ENCODE data around the gene TOLLIP.
"Not testable (repeated sequence)": the region's sequence is repeated elsewhere in the genome, so short reads cannot be mapped to it uniquely, and the experiment has no call there.

The TOLLIP gene

GRCh38 chr11:1279674-1280055 lies 29.8 kb downstream of the TOLLIP start:
- DNase-seq = no peak

- DNase-seq = no peak
Observed at GRCh38 chr11:1278766-1279673, 30.4 kb downstream of the TOLLIP start.

- no peak for DNase-seq
Observed at GRCh38 chr11:1277936-1278512, 31.4 kb downstream of the TOLLIP start.

DNA sequence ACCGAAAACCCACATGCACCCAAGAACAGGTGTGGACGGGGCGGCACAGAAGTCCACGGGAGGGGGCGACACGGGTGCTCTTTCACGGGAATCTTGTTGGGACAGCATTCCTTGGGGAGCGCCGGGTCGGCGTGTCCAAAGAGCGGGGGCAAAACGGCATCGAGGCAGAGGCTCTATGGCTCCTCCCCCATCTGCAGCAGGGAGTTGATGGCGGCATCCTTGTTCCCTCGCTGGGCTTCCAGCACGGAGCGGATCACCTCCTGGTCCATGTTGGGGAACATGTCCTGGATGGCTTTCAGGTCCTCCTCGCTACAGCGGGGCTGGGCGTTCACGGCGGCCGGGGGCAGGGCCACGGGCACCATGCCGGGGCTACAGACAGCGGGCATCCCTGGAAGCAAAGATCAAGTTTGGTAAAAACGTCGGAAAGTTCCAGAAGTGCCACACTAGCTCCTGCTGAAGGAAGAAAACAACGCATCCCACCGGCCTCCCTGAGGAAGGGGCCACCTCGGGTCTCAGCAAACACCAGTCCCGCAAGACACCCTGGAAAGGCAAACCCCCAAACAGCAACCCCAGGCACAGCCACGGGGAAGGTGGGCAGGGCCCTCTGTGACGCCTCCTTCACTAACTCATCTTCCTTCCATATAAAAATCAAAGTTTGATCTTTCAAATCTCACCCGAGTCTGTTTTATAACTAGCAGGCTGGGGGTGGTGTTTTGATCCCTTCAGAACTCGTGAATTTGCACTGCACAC lies 32.4 kb downstream of the TOLLIP start:
- no peak for DNase-seq

DNA sequence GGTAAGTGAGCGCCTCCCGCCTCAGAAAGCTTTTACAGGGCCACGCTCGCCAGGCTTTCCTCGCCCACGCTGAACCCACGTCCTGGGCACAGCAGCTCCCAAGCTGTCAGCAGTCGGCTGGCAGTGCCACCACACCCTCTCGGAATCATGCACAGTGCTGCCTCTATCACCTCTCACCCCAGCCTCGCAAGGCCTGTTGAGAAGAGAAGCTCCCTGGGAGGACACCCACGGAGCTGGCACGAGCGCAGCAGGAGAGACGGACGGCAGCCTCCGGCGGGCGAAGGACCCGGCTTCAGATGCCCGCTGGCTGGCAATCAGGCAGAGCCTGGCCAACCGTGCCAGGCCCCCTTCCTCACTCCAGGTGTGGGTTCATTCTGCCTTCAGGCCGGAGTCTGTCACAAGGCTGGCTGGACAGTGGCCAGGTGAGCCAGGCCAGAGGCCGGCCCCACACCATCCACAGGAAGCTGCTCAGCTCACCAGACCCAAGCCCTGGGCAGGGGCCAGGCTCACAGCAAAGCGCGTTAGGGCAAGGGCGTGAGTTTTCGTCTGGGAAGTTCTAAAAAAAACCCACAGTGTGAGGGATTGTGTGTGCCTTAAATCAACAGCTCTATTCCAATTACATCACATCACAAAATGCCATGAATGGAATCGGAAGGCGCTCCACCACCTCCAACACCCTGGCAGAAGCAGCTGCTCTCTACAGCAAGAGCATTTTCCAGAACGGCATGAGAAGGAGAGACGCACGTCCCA lies 33.2 kb downstream of the TOLLIP start:
- DNase-seq = no peak

DNA sequence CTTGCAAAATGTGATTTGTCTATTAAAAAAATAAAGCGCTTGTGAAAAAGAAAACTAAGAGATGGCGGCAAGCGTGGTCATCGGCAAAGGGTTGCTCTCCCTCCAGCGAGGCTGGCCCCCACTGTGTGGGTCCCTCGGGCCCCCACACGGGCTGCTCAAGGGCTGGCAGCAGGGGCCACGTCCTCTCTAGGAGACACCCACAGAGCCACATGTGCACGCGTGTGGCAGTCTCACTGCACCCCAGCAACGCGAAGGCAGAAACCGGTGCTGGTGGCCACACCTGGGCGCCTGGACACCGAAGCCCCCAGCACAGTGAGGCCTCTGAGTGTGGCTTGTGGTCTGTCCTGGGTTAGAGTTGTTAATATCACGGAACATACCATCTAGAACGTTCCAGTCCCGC lies 34.4 kb downstream of the TOLLIP start:
- no peak for DNase-seq

DNA sequence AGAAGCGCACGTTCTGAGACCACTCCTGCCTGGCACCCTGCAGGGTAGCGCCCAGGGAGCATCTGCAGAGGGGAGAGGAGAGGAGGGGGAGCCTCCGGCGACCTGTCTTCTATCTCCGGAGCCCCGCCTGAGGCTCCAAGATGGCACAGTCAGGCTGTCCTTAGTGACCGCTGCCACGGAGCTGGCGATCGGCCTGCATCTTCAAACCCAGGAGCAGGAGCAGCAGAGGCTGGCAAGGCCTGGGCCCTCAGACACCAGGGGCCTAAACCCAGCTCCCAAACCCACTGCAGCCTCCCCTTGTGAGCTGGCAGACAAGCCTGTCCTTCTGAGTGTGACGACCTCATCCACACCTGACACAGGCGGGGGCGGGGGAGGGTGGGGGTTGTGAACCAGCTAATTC lies 34.9 kb downstream of the TOLLIP start:
- no peak for DNase-seq

GRCh38 chr11:1272531-1272930 lies 36.9 kb downstream of the TOLLIP start:
- DNase-seq = no peak

- no peak for DNase-seq
Observed at GRCh38 chr11:1271927-1272326, 37.5 kb downstream of the TOLLIP start.

GRCh38 chr11:1271406-1271805 lies 38.0 kb downstream of the TOLLIP start:
- DNase-seq = no peak

DNA sequence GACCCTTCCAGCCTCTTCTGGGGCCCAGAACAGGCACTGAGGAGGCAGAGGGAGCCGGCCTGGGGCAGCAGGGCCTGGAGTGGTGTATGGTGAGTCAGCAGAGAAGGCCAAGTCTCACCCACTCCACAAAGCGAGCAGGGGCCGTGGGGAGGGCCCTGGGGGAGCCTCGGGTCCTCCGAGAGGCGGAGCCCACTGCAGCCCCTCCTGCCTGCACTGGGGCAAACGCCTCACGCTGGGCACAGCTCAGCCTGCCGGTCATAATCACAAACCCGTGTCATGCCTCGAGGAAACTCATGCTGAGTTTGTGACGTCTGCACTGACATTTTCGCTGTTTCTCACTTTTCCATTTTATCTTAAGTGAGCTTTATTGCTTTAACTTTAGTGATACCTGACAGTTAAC lies 38.4 kb downstream of the TOLLIP start:
- DNase-seq = no peak

- no peak for DNase-seq
Observed at GRCh38 chr11:1270476-1270875, 39.0 kb downstream of the TOLLIP start.

GRCh38 chr11:1269957-1270356 lies 39.5 kb downstream of the TOLLIP start:
- DNase-seq = no peak

DNA sequence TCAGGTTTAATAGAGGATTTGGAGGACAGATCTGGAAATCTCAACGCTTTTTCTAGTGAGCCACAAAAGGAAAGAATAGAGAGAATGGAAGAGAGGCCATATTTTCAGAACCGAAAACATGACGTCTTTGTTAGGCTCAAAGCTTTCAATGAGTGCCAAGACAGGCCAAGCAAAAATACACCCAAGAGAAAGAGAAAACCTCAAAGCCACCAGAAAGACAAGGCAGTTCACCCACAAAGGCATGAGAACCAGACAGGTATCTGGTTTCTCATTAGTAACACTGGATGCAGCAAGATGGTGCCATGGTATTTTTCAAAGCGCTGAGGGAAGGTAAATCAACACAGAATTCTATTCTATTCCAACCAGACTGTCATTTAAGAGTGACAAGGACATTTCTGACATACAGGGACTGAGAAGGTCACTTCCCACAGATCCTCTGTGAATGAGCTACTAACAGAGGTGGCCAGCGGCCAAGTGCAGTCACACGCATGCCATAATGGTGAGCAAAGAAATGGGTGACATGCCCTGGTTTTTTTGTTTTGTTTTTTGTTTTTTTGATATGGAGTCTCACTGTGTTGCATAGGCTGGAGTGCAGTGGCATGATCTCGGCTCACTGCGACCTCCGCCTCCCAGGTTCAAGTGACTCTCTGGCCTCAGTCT lies 41.9 kb downstream of the TOLLIP start:
- no peak for DNase-seq

GRCh38 chr11:1266976-1267375 lies 42.5 kb downstream of the TOLLIP start:
- not testable (repeated sequence) for DNase-seq

DNA sequence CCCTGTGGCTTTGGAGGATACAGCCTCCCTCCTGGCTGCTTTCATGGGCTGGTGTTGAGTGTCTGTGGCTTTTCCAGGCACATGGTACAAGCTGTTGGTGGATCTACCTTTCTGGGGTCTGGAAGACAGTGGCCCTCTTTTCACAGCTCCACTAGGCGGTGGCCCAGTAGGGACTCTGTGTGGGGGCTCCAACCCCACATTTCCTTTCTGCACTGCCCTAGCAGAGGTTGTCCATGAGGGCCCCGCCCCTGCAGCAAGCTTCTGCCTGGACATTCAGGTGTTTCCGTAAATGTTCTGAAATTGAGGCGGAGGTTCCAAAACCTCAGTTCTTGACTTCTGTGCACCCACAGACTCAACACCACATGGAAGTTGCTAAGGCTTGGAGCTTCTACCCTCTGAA lies 44.0 kb downstream of the TOLLIP start:
- DNase-seq = not testable (repeated sequence)

- peak; percentile 15 for DNase-seq
Observed at GRCh38 chr11:1264444-1264843, 45.0 kb downstream of the TOLLIP start.

- DNase-seq = no peak
Observed at GRCh38 chr11:1263010-1263409, 46.4 kb downstream of the TOLLIP start.

DNA sequence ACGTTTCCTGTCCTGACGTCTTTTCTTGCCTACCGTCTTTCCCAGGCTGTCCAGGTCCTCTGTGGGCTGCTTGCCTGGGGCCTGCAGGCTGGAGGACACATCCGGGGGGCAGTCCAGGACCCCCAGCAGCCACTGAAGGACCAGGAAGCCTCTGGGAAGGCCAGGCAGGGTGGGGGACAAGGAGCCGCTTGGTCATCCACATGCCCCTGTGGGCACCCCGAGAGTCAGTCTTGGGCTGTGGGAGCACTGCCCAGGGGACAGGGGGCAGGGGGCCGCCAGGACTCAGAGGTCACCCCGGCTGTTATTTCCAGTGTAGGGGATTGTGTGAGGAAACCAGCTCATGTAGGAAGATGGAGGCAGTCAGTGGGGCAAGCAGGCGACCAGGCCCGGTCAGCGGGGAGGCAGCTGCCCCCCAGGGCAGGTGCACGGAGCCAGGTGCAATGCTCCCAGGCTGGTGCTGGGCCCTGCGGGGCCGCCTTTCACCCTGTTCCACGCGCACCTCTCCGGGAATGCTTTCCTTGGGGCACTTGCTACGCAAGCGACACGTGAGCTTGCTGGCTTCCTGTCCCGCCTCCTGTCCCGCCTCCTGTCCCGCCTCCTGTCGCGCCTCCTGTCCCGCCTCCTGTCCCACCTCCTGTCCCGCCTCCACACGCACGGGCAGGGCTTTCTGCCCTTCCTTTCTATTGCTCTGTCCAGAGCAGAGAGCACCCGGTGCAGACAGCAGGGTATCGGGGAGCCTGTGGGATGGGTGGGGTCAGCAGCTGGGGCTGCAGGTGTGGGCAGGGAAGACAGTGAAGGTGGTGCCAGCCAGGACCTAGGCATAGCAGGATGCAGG lies 47.0 kb downstream of the TOLLIP start:
- DNase-seq = peak; percentile 92

GRCh38 chr11:1261241-1262071 lies 48.0 kb downstream of the TOLLIP start:
- DNase-seq = no peak

DNA sequence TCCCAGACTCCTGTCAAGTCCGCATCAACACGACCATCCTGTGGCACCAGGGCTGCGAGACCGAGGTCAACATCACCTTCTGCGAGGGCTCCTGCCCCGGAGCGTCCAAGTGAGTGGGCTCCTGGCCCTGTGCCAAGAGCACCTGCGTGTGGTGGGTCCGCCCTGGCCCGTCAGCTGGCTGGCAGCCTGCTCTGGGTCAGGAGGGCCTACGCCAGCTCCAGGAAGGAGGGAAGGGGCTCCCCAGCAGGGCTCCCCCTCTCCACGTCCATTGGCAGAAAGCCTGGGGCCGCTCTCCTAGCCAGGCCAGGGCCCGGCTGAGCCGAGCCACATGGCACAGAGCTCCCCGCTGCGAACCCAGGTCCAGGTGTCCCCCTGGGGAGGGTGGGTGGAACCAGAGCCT lies 48.8 kb downstream of the TOLLIP start:
- DNase-seq = no peak
